GM12873 (cell line): ENCODE data around the gene PPP2R3B.

Source experiments
- CTCF ChIP-seq: IDR thresholded peaks from 2 replicates; pipeline ENCODE4 v1.5.1; 2012; ENCODE audit warnings: low read depth, mild to moderate bottlenecking, moderate library complexity, low read length, control low read depth; ENCODE audit not compliant: insufficient read depth; ENCODE audit errors: missing control alignments

The PPP2R3B gene

GRCh38 chrX:372856-373640 is 13.7 kb downstream of the PPP2R3B start:
- no peak for TF ChIP-seq CTCF

GRCh38 chrX:371907-372306 is 14.8 kb downstream of the PPP2R3B start:
- TF ChIP-seq CTCF, result no peak

- TF ChIP-seq CTCF, result no peak
Observed at GRCh38 chrX:370963-371745, 15.6 kb downstream of the PPP2R3B start.

- no peak for TF ChIP-seq CTCF
Observed at GRCh38 chrX:370244-370962, 16.3 kb downstream of the PPP2R3B start.

- TF ChIP-seq CTCF, result no peak
Observed at GRCh38 chrX:369563-370101, 17.1 kb downstream of the PPP2R3B start.

- no peak for TF ChIP-seq CTCF
Observed at GRCh38 chrX:368811-369562, 17.7 kb downstream of the PPP2R3B start.
